ENCODE measurements around the gene CKS1B. TPM values are rescaled to one million over a fixed set of nuclear protein-coding genes. Genes with fewer than 3 reads are reported as not detected.

Gene CKS1B
- total and polyA plus RNA-seq, 7 donors, result 10.2 to 104 (median 35.7) TPM

GRCh38 chr1:155022927-155023236, 48.4 kb downstream of the CKS1B start:
- no peak for DNase-seq
- WGBS, 2 donors, result 21 to 67% methylated on average over 4 of the region's 4 CpGs

DNA sequence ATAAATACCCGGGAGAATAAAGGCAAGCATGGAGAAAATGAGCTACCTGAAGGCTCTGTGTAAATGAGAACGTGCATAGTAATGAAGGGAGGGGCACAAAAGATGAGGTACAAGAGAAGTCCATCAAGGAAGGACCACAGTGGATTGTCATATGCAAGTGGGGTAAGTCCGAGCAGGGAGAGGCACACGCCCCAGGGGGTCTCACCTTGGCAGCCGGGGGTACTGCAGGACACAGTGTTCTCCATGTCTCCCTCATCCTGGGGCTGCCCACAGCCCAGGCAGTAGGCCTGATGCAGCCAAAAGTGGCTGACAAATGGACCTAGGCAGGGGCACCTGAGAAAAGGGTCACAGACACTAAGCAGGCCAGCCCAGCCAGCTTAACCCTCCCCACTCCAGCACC, 49.1 kb downstream of the CKS1B start:
- intact Hi-C loops (cut with DNase I), result no loop called here
- no peaks in the 10 kb centered on the region for H3K9me3 ChIP-seq
- DNase-seq, result no peak
- no peaks in the 10 kb centered on the region for H3K4me1 ChIP-seq
- no peaks in the 10 kb centered on the region for H3K36me3 ChIP-seq
- H3K4me3 ChIP-seq, result no peak overlapping the region
- WGBS, 2 donors, result 88 to 93% methylated on average over 5 of the region's 5 CpGs
- no peaks in the 10 kb centered on the region for H3K27me3 ChIP-seq
- TF ChIP-seq POLR2AphosphoS5 (IDR thresholded peaks at IDR 0.05) (no peak), POLR2A (IDR thresholded peaks at IDR 0.05) (no peak), EP300 (IDR thresholded peaks at IDR 0.05) (no peak)
- TF ChIP-seq, protein P1, sequence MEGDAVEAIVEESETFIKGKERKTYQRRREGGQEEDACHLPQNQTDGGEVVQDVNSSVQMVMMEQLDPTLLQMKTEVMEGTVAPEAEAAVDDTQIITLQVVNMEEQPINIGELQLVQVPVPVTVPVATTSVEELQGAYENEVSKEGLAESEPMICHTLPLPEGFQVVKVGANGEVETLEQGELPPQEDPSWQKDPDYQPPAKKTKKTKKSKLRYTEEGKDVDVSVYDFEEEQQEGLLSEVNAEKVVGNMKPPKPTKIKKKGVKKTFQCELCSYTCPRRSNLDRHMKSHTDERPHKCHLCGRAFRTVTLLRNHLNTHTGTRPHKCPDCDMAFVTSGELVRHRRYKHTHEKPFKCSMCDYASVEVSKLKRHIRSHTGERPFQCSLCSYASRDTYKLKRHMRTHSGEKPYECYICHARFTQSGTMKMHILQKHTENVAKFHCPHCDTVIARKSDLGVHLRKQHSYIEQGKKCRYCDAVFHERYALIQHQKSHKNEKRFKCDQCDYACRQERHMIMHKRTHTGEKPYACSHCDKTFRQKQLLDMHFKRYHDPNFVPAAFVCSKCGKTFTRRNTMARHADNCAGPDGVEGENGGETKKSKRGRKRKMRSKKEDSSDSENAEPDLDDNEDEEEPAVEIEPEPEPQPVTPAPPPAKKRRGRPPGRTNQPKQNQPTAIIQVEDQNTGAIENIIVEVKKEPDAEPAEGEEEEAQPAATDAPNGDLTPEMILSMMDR (IDR thresholded peaks at IDR 0.05), result no peak
- no peak overlapping the region for H3K27ac ChIP-seq

More at GRCh38 chr1:155022927-155023236, 48.4 kb downstream of the CKS1B start:
- Histone ChIP-seq H3K36me3 (no peaks in the 10 kb centered on the region), H3K27me3 (no peaks in the 10 kb centered on the region), H3K4me3 (no peak overlapping the region), H3K4me1 (peaks cover 0 to 7% (median 6%) of the 10 kb centered on the region in 4 donors), H3K9me3 (no peaks in the 10 kb centered on the region), H3K27ac (no peak overlapping the region)
- TF ChIP-seq EP300 (IDR thresholded peaks at IDR 0.05) (no peak), POLR2AphosphoS5 (IDR thresholded peaks at IDR 0.05) (no peak), POLR2A (IDR thresholded peaks at IDR 0.05) (no peak)
- intact Hi-C loops (cut with DNase I), result no loop called here

GRCh38 chr1:155024315-155024714, 49.8 kb downstream of the CKS1B start:
- Histone ChIP-seq H3K27ac (no peak overlapping the region), H3K4me3 (no peak overlapping the region), H3K9me3 (no peaks in the 10 kb centered on the region), H3K27me3 (no peaks in the 10 kb centered on the region), H3K36me3 (no peaks in the 10 kb centered on the region), H3K4me1 (no peaks in the 10 kb centered on the region)
- intact Hi-C loops (cut with DNase I), result no loop called here
- WGBS, 2 donors, result 88 to 95% methylated on average over 9 of the region's 9 CpGs
- TF ChIP-seq EP300 (IDR thresholded peaks at IDR 0.05) (no peak), POLR2AphosphoS5 (IDR thresholded peaks at IDR 0.05) (no peak), POLR2A (IDR thresholded peaks at IDR 0.05) (no peak)
- TF ChIP-seq, protein P1 (IDR thresholded peaks at IDR 0.05), result no peak
- DNase-seq, result no peak

DNA sequence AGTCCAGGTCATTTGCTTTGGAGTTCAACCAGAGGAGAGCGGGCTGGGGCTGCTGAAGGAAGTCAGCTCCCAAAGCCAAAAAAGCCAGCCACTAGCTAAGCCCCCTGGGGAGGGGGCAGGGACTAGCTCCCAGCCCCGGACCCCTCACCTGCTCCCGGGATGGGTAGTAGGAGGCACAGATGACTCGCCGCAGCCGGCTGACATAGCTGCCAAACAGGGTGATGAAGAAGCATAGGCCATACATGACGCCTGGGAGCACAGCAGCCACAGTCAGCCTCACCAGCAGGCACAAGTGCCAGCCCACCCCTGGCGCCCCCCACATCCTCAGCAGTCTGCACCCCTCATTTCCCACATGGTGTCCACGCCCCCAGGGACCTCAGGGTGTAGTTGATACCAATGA, 51.7 kb downstream of the CKS1B start:
- DNase-seq, result no peak
- TF ChIP-seq POLR2A (IDR thresholded peaks at IDR 0.05) (no peak), POLR2AphosphoS5 (IDR thresholded peaks at IDR 0.05) (no peak), EP300 (IDR thresholded peaks at IDR 0.05) (no peak)
- TF ChIP-seq, protein P1 (IDR thresholded peaks at IDR 0.05), result no peak
- no peaks in the 10 kb centered on the region for H3K36me3 ChIP-seq
- no peak overlapping the region for H3K27ac ChIP-seq
- intact Hi-C loops (cut with DNase I), result no loop called here
- H3K9me3 ChIP-seq, result no peaks in the 10 kb centered on the region
- 84 to 85% methylated on average over 9 of the region's 9 CpGs for WGBS, 2 donors
- H3K4me1 ChIP-seq, result no peaks in the 10 kb centered on the region
- no peaks in the 10 kb centered on the region for H3K27me3 ChIP-seq
- H3K4me3 ChIP-seq, result no peak overlapping the region

GRCh38 chr1:155026588-155026987, 52.1 kb downstream of the CKS1B start:
- intact Hi-C loops (cut with DNase I), result no loop called here
- H3K27ac ChIP-seq, result no peak overlapping the region
- H3K36me3 ChIP-seq, result no peaks in the 10 kb centered on the region
- H3K27me3 ChIP-seq, result no peaks in the 10 kb centered on the region
- no peak for DNase-seq
- H3K4me1 ChIP-seq, result no peaks in the 10 kb centered on the region
- H3K9me3 ChIP-seq, result no peaks in the 10 kb centered on the region
- H3K4me3 ChIP-seq, result no peak overlapping the region
- no peak for TF ChIP-seq EP300 (IDR thresholded peaks at IDR 0.05)
- TF ChIP-seq, protein P1 (IDR thresholded peaks at IDR 0.05), result no peak
- TF ChIP-seq POLR2A (IDR thresholded peaks at IDR 0.05), result no peak
- TF ChIP-seq POLR2AphosphoS5 (IDR thresholded peaks at IDR 0.05), result no peak
- 91 to 93% methylated on average over 6 of the region's 6 CpGs for WGBS, 2 donors

Small RNA genes within 50 kb of the gene (small RNA-seq; reads per million reads assigned to genes)
- gene MIR4258 (0 reads per million in 3 donors), gene RF00017 (0 reads per million in 3 donors)

Other genes with a start within 250 kb of the CKS1B start
- 10 to 100 TPM in 3 of 4 donors, 1 to 10 TPM in 1; 9.4 to 27.7 (median 17.7) TPM for gene KCNN3, start 104.4 kb upstream of the CKS1B start, total RNA-seq
- 1 to 10 TPM in 1 of 3 donors, under 1 TPM in 2; 0.23 to 1.5 (median 0.60) TPM for gene KCNN3, start 104.4 kb upstream of the CKS1B start, polyA plus RNA-seq
- gene PMVK, start 38.0 kb upstream of the CKS1B start, total RNA-seq, result 10 to 100 TPM; 11.1 to 19.6 (median 13.7) TPM
- 10 to 100 TPM; 53.1 to 54.1 (median 53.2) TPM for gene PMVK, start 38.0 kb upstream of the CKS1B start, polyA plus RNA-seq
- gene PBXIP1, start 18.6 kb upstream of the CKS1B start, total RNA-seq, result 100 to 1,000 TPM; 178 to 251 (median 201) TPM
- 10 to 100 TPM in 2 of 3 donors, 1 to 10 TPM in 1; 8.3 to 66.2 (median 13.2) TPM for gene PBXIP1, start 18.6 kb upstream of the CKS1B start, polyA plus RNA-seq
- 10 to 100 TPM; 15.0 to 23.3 (median 16.6) TPM for gene PYGO2, start 12.9 kb upstream of the CKS1B start, total RNA-seq
- 10 to 100 TPM; 13.6 to 26.9 (median 16.8) TPM for gene PYGO2, start 12.9 kb upstream of the CKS1B start, polyA plus RNA-seq
- gene SHC1, start 3.9 kb upstream of the CKS1B start, total RNA-seq, result 10 to 100 TPM; 49.2 to 80.4 (median 57.0) TPM
- gene SHC1, start 3.9 kb upstream of the CKS1B start, polyA plus RNA-seq, result 10 to 100 TPM; 58.5 to 75.2 (median 63.1) TPM
- 10 to 100 TPM; 17.5 to 22.8 (median 18.5) TPM for gene FLAD1, start 8.7 kb downstream of the CKS1B start, total RNA-seq
- 10 to 100 TPM; 24.6 to 36.5 (median 27.7) TPM for gene FLAD1, start 8.7 kb downstream of the CKS1B start, polyA plus RNA-seq
- not detected for gene LENEP, start 18.9 kb downstream of the CKS1B start, total RNA-seq
- gene LENEP, start 18.9 kb downstream of the CKS1B start, polyA plus RNA-seq, result under 1 TPM in 1 of 3 donors, not detected in 2; 0.39 TPM
- gene ZBTB7B, start 28.1 kb downstream of the CKS1B start, total RNA-seq, result 10 to 100 TPM; 24.4 to 35.3 (median 29.5) TPM
- 100 to 1,000 TPM in 2 of 3 donors, 10 to 100 TPM in 1; 71.5 to 342 (median 141) TPM for gene ZBTB7B, start 28.1 kb downstream of the CKS1B start, polyA plus RNA-seq
- gene DCST2, start 59.1 kb downstream of the CKS1B start, total RNA-seq, result under 1 TPM in 3 of 4 donors, not detected in 1; 0.27 to 0.49 (median 0.36) TPM
- gene DCST2, start 59.1 kb downstream of the CKS1B start, polyA plus RNA-seq, result 1 to 10 TPM in 1 of 3 donors, not detected in 2; 2.0 TPM
- under 1 TPM in 1 of 4 donors, not detected in 3; 0.16 TPM for gene DCST1, start 59.1 kb downstream of the CKS1B start, total RNA-seq
- under 1 TPM in 1 of 3 donors, not detected in 2; 0.09 TPM for gene DCST1, start 59.1 kb downstream of the CKS1B start, polyA plus RNA-seq
- gene ADAM15, start 76.6 kb downstream of the CKS1B start, total RNA-seq, result 10 to 100 TPM; 42.6 to 66.7 (median 53.1) TPM
- 100 to 1,000 TPM in 1 of 3 donors, 10 to 100 TPM in 2; 37.8 to 186 (median 55.9) TPM for gene ADAM15, start 76.6 kb downstream of the CKS1B start, polyA plus RNA-seq
- gene EFNA4, start 89.1 kb downstream of the CKS1B start, total RNA-seq, result 1 to 10 TPM; 1.6 to 5.0 (median 3.1) TPM
- 10 to 100 TPM; 10.2 to 22.2 (median 12.0) TPM for gene EFNA4, start 89.1 kb downstream of the CKS1B start, polyA plus RNA-seq
- 1 to 10 TPM in 3 of 4 donors, under 1 TPM in 1; 0.27 to 3.0 (median 1.9) TPM for gene EFNA3, start 104.2 kb downstream of the CKS1B start, total RNA-seq
- 1 to 10 TPM; 8.4 to 9.0 (median 8.5) TPM for gene EFNA3, start 104.2 kb downstream of the CKS1B start, polyA plus RNA-seq
- 10 to 100 TPM; 15.5 to 22.5 (median 16.4) TPM for gene EFNA1, start 153.2 kb downstream of the CKS1B start, total RNA-seq
- gene EFNA1, start 153.2 kb downstream of the CKS1B start, polyA plus RNA-seq, result 100 to 1,000 TPM in 1 of 3 donors, 10 to 100 TPM in 2; 34.7 to 112 (median 48.1) TPM
- gene SLC50A1, start 161.2 kb downstream of the CKS1B start, total RNA-seq, result 10 to 100 TPM in 3 of 4 donors, 1 to 10 TPM in 1; 8.0 to 21.4 (median 14.0) TPM
- gene SLC50A1, start 161.2 kb downstream of the CKS1B start, polyA plus RNA-seq, result 100 to 1,000 TPM in 1 of 3 donors, 10 to 100 TPM in 2; 46.8 to 151 (median 77.4) TPM
- gene DPM3, start 165.8 kb downstream of the CKS1B start, total RNA-seq, result 100 to 1,000 TPM in 3 of 4 donors, 10 to 100 TPM in 1; 29.2 to 144 (median 127) TPM
- gene DPM3, start 165.8 kb downstream of the CKS1B start, polyA plus RNA-seq, result 100 to 1,000 TPM; 143 to 220 (median 196) TPM
- gene KRTCAP2, start 198.6 kb downstream of the CKS1B start, total RNA-seq, result 100 to 1,000 TPM in 3 of 4 donors, 10 to 100 TPM in 1; 72.9 to 119 (median 110) TPM
- 100 to 1,000 TPM in 2 of 3 donors, 10 to 100 TPM in 1; 74.2 to 245 (median 114) TPM for gene KRTCAP2, start 198.6 kb downstream of the CKS1B start, polyA plus RNA-seq
- gene TRIM46, start 199.2 kb downstream of the CKS1B start, total RNA-seq, result 1 to 10 TPM in 1 of 4 donors, under 1 TPM in 3; 0.16 to 3.0 (median 0.52) TPM
- under 1 TPM in 2 of 3 donors, not detected in 1; 0.60 to 0.92 TPM for gene TRIM46, start 199.2 kb downstream of the CKS1B start, polyA plus RNA-seq
- gene THBS3, start 233.2 kb downstream of the CKS1B start, total RNA-seq, result 10 to 100 TPM in 3 of 4 donors, 1 to 10 TPM in 1; 9.6 to 43.5 (median 18.5) TPM
- gene THBS3, start 233.2 kb downstream of the CKS1B start, polyA plus RNA-seq, result 10 to 100 TPM in 1 of 3 donors, 1 to 10 TPM in 2; 3.5 to 13.4 (median 6.0) TPM
- gene MTX1, start 234.0 kb downstream of the CKS1B start, total RNA-seq, result 10 to 100 TPM; 15.5 to 29.8 (median 27.7) TPM
- 10 to 100 TPM; 51.7 to 69.7 (median 53.2) TPM for gene MTX1, start 234.0 kb downstream of the CKS1B start, polyA plus RNA-seq

All from sigmoid colon (tissue), 7 donors.